Heart left ventricle (tissue), 16 donors: ENCODE data around the gene SOBP. TPM values are rescaled to one million over a fixed set of nuclear protein-coding genes. Genes with fewer than 3 reads are reported as not detected.
A peak's percentile ranks its signal among the peaks of the same experiment; 100 is the strongest.

Experiments
- ATAC-seq, 4 donors: fragments of 200-7000 bp; cut with Tn5 transposase; one replicate each; pipeline ENCODE4 v1.9.1; 2020 to 2022; ENCODE audit warnings: moderate library complexity in 4 of 4, mild to moderate bottlenecking in 3 of 4, moderate number of reproducible peaks in 1 of 4
- DNase-seq, 5 donors: peaks; one replicate each; pipeline ENCODE4 v3.0.0-alpha.2; 2020
- H3K27ac ChIP-seq, 12 donors: fragments of 200-600 bp; sonication (generic) in 4 of 12; one replicate each; pipeline versions ENCODE4 v1.5.0 to v1.8.0; 2016 to 2022; ENCODE audit warnings: mild to moderate bottlenecking in 2 of 12
- H3K27me3 ChIP-seq, 9 donors: fragments of 200-600 bp; sonication (generic) in 2 of 9; one replicate each; pipeline versions ENCODE4 v1.5.1 to v1.8.0; 2016 to 2022; ENCODE audit warnings: mild to moderate bottlenecking in 3 of 9
- H3K36me3 ChIP-seq, 9 donors: fragments of 200-600 bp; sonication (generic) in 2 of 9; one replicate each; pipeline versions ENCODE4 v1.5.0 to v1.8.0; 2018 to 2022; ENCODE audit warnings: mild to moderate bottlenecking in 2 of 9
- H3K4me1 ChIP-seq, 12 donors: fragments of 200-600 bp; sonication (generic) in 4 of 12; one replicate each; pipeline versions ENCODE4 v1.5.0 to v1.8.0; 2016 to 2022; ENCODE audit warnings: mild to moderate bottlenecking in 3 of 12
- H3K4me3 ChIP-seq, 12 donors: fragments of 200-600 bp; sonication (generic) in 4 of 12; one replicate each; pipeline versions ENCODE4 v1.5.0 to v1.8.0; 2017 to 2022; ENCODE audit warnings: mild to moderate bottlenecking in 9 of 12, moderate library complexity in 4 of 12
- H3K9me3 ChIP-seq, 12 donors: fragments of 200-600 bp; sonication (generic) in 4 of 12; one replicate each; pipeline versions ENCODE4 v1.5.0 to v1.8.0; 2016 to 2022; ENCODE audit warnings: mild to moderate bottlenecking in 1 of 12
- POLR2A ChIP-seq, 2 donors: fragments of 450-650 bp; IDR thresholded peaks; one replicate each; pipeline ENCODE4 v1.6.1; 2017; ENCODE audit warnings: antibody characterized with exemption in 2 of 2, mild to moderate bottlenecking in 2 of 2, moderate library complexity in 2 of 2
- WGBS, 4 donors: extraction: QIAGEN DNeasy Blood & Tissue Kit in 2 of 4; methylation state at CpG; one replicate each; pipeline versions ENCODE4 v1.1.5 to v1.1.7; 2013 to 2018; 5-methylcytosine and 5-hydroxymethylcytosine counted together
- intact Hi-C, 10 donors: fragments of 100-400 bp; cut with DNase I; formaldehyde crosslinking; loops; one replicate each; pipeline versions ENCODE4 v1.11.1 to v1.14.2; 2022
- polyA plus RNA-seq, 2 donors: library from polyadenylated mRNA; stranded (reverse); fragments of 200-250 nt; gene quantifications; one replicate each; pipeline ENCODE4 v1.2.3, GENCODE V29; 2013
- total RNA-seq, 9 donors: library from RNA; depleted of rRNA in 2 of 9; stranded (reverse); fragments of >200 nt in 2 of 9; fragmentation: NEBNext Ultra II Directional in 3 of 9; extraction: Animal tissue kit (Norgen Biotek cat#: 25700) in 3 of 9; gene quantifications; one replicate each; pipeline versions ENCODE4 v1.1.0 to v1.2.4, GENCODE V29; 2016 to 2023
- TF ChIP-seq, protein P1 (sequence below), 12 donors: fragments of 200-600 bp; sonication (generic) in 4 of 12; IDR thresholded peaks; one replicate each; pipeline versions ENCODE4 v1.5.0 to v1.8.0; 2018 to 2022; ENCODE audit warnings: antibody characterized with exemption in 12 of 12, mild to moderate bottlenecking in 5 of 12
- donor health status: ischemic (EF 13 %, LVEDD 7.1; RV severe dilation, severe dysfunction).
- donor health status: healthy with polysubstance abuse.
- donor health status: DM: no; HTN: yes; CAD: no.
- donor health status: DM: no; HTN: no; CAD: no.
- donor health status: ischemic (EF 25% LVEDD 6.9; RV normal size, moderate dysfunction).
- donor health status: ischemic (EF 25% LVEDD 5.7; RV mildly dilated, moderate dysfunction).
- donor health status: healthy.
- donor health status: DM: yes; HTN: yes; CAD: no.
- donor health status: ischemic (EF 35%, LVEDD 5.7; RV mildly dilated, moderate dysfunction).
- donor health status: nonischemic (EF 11% LVEDD 7.7; RV severe dilation, severe dysfunction).
- donor health status: DM: yes; HTN: yes; CAD: no.
- donor health status: PGD.
- donor health status: ischemic (EF 29% LVEDD 5.4; RV normal size, mild dysfunction).
- donor health status: nonischemic (EF 23%, LVEDD 6.1; RV moderate dilation, normal function).

SOBP gene
- total and polyA plus RNA-seq, 11 donors = 10.6 to 24.9 (median 16.4) TPM

DNA sequence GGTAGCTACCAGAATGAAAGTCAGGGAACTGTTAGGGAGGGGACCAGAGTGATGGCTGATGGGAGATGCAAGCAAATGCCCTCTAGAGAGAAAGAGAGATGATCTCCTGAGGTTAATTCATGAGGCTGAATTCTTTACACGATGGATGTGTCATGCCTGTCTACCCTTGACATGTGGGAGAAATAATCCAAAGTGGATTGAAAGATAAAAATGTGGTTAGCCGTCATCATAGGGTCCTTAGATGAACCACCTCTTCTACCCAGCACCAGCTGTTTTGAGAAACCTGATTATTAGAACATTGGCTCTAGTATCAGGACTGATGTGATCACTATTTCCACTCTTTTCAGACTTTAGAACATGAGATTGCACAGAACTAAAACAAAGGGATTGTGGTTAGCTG lies 53.6 kb downstream of the SOBP start:
- intact Hi-C loops = loop anchor here in 4 of 10 donors (5.0 kb wide), 1 partner anchor 51 kb away; the partner anchor contains the start of gene SOBP (in 4 of the 4)
- 38 to 54% (median 51%) methylated on average over 2 of the region's 2 CpGs for WGBS, 4 donors

DNA sequence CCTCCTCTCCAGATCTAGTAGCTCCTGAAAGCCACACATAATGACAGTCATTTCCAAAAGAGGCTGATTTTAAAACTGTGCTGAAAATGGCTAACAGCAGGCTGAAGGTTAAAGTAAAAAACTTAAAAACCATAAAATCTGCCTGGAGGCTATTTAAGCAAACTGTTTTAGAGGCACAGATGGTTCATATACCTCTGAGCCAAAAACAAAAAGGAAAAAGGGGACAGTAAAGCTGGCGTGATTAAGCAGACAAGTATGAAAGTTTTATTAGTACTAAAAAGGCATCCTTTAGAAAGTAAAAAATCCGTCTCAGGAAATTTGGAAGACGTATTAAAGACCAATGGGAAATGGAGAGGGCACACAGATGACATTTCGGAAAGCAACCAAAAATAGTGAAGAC lies 55.8 kb downstream of the SOBP start:
- H3K36me3 ChIP-seq = peaks cover 0 to 15% (median 0%) of the 10 kb centered on the region in 9 donors
- ATAC-seq (no peak), DNase-seq (no peak)
- no peaks in the 10 kb centered on the region for H3K27me3 ChIP-seq
- H3K4me1 ChIP-seq = peaks cover 0 to 50% (median 22%) of the 10 kb centered on the region in 12 donors
- no peak overlapping the region for H3K4me3 ChIP-seq
- peak overlapping the region in 7 of 12 donors; percentile 6 to 52 (median 41) for H3K27ac ChIP-seq
- WGBS, 4 donors = 70 to 77% (median 76%) methylated on average over 4 of the region's 4 CpGs
- TF ChIP-seq POLR2A (IDR thresholded peaks at IDR 0.05) = no peak
- TF ChIP-seq, protein P1, sequence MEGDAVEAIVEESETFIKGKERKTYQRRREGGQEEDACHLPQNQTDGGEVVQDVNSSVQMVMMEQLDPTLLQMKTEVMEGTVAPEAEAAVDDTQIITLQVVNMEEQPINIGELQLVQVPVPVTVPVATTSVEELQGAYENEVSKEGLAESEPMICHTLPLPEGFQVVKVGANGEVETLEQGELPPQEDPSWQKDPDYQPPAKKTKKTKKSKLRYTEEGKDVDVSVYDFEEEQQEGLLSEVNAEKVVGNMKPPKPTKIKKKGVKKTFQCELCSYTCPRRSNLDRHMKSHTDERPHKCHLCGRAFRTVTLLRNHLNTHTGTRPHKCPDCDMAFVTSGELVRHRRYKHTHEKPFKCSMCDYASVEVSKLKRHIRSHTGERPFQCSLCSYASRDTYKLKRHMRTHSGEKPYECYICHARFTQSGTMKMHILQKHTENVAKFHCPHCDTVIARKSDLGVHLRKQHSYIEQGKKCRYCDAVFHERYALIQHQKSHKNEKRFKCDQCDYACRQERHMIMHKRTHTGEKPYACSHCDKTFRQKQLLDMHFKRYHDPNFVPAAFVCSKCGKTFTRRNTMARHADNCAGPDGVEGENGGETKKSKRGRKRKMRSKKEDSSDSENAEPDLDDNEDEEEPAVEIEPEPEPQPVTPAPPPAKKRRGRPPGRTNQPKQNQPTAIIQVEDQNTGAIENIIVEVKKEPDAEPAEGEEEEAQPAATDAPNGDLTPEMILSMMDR (IDR thresholded peaks at IDR 0.05) = no peak
- intact Hi-C loops = no loop called here
- H3K9me3 ChIP-seq = no peaks in the 10 kb centered on the region

More for the DNA sequence above, 53.6 kb downstream of the SOBP start:
- Histone ChIP-seq H3K4me3 (no peak overlapping the region), H3K27ac (peak overlapping the region in 8 of 12 donors; percentile 13 to 89 (median 53)), H3K9me3 (no peaks in the 10 kb centered on the region), H3K27me3 (peaks cover 0 to 3% (median 0%) of the 10 kb centered on the region in 9 donors), H3K36me3 (peaks cover 0 to 3% (median 0%) of the 10 kb centered on the region in 9 donors), H3K4me1 (peaks cover 0 to 57% (median 22%) of the 10 kb centered on the region in 12 donors)
- no peak for TF ChIP-seq POLR2A (IDR thresholded peaks at IDR 0.05)
- TF ChIP-seq, protein P1 (IDR thresholded peaks at IDR 0.05) = no peak
- DNase-seq = no peak
- ATAC-seq = peak; percentile 12 to 32 (median 20)

DNA sequence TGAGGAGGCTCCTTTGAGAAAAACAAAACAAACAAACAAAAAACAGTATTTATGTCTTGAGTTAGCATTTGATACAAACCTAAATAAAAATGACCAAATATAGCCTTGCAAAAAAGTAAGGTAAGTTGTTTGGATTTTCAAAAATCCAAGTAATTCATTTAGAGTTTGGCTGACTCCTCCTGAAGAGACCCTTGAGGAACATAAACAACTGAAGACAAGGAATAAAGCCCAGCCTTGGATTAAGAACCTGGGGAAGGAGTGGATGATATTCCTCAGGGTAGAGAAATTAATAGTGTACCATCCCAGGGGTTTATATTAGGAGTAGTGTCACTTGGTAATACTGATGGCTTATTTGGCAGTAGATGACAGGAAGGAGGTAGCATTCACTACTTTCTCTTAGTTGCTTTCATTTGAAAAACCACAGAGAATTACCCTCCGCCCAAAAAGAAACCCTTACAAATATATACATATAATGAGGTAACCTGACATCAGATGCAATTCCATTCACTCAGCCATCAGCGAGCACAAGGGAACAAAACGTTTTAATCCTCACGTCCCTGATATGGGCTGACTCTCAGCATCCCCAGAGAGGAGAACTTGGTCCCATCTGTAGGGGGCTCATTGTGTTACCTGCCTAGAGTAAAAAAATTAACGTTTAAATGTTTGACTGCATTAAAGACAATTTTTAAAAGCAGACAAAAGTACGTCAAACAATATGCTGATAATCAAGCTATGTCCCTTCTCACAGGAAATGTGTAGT lies 57.0 kb downstream of the SOBP start:
- intact Hi-C loops = no loop called here
- Histone ChIP-seq H3K27me3 (no peaks in the 10 kb centered on the region), H3K9me3 (no peaks in the 10 kb centered on the region), H3K4me3 (no peak overlapping the region), H3K4me1 (peaks cover 0 to 44% (median 23%) of the 10 kb centered on the region in 12 donors), H3K27ac (no peak overlapping the region), H3K36me3 (peaks cover 0 to 15% (median 0%) of the 10 kb centered on the region in 9 donors)
- TF ChIP-seq, protein P1 (IDR thresholded peaks at IDR 0.05) = no peak
- TF ChIP-seq POLR2A (IDR thresholded peaks at IDR 0.05) = no peak
- no peak for DNase-seq
- ATAC-seq = no peak
- WGBS, 4 donors = 79 to 88% (median 83%) methylated on average over 6 of the region's 6 CpGs

DNA sequence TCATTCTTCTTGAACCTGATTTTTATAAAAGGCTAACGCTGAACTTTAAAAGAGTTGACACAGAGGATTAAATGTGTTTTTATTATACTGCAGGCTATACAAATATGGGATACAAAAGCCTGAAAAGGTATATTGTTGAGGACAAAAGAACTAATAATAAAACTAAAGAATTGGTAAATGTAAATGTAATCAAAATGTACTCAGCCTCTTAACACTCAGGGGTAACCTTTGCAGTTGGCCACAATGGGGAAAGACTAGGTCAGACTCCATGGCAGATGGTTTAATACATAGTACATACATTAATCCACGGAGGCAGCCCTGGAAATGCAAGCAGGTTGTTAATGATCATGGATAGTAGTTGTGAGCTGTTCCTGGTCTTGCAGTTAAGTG lies 57.5 kb downstream of the SOBP start:
- Histone ChIP-seq H3K9me3 (no peaks in the 10 kb centered on the region), H3K36me3 (peaks cover 0 to 15% (median 0%) of the 10 kb centered on the region in 9 donors), H3K27ac (no peak overlapping the region), H3K27me3 (no peaks in the 10 kb centered on the region), H3K4me3 (no peak overlapping the region), H3K4me1 (peaks cover 0 to 39% (median 22%) of the 10 kb centered on the region in 12 donors)
- no peak for ATAC-seq
- intact Hi-C loops = no loop called here
- DNase-seq = no peak
- WGBS, 4 donors = 46 to 96% (median 56%) methylated on average over 2 of the region's 2 CpGs
- TF ChIP-seq POLR2A (IDR thresholded peaks at IDR 0.05) = no peak
